ENCODE measurements around the gene PAPSS1.

DNA sequence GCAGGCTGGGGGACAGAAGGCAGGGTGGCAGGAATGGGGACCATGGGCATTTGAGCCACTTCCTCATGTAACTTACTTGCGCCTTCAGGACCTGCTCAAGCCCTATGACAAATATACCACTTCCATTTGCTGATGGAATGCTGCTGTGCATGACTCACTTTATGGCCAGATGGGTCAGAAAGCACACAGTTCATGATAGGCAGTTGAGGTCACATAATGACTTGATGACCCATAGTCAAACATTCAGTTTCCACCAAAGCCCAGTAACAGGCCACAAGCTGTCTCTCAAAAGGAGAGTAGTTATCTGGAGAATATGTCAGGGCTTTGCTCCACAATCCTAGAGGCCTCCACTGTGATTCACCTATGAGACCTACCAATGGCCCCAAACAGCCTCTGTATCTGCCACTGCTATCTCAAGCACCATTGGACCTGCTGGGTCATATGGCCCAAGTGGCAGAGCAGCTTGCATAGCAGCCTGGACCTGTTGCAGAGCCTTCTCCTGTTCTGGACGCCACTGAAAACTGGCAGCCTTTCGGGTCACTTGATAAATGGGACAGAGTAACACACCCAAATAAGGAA, 5.3 kb upstream of the PAPSS1 start:
- TF ChIP-seq, protein P1, sequence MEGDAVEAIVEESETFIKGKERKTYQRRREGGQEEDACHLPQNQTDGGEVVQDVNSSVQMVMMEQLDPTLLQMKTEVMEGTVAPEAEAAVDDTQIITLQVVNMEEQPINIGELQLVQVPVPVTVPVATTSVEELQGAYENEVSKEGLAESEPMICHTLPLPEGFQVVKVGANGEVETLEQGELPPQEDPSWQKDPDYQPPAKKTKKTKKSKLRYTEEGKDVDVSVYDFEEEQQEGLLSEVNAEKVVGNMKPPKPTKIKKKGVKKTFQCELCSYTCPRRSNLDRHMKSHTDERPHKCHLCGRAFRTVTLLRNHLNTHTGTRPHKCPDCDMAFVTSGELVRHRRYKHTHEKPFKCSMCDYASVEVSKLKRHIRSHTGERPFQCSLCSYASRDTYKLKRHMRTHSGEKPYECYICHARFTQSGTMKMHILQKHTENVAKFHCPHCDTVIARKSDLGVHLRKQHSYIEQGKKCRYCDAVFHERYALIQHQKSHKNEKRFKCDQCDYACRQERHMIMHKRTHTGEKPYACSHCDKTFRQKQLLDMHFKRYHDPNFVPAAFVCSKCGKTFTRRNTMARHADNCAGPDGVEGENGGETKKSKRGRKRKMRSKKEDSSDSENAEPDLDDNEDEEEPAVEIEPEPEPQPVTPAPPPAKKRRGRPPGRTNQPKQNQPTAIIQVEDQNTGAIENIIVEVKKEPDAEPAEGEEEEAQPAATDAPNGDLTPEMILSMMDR (IDR thresholded peaks at IDR 0.05): no peak
- no peak for TF ChIP-seq POLR2A (IDR thresholded peaks at IDR 0.05)
